ENCODE data around the gene FRMD4B. TPM values are rescaled to one million over a fixed set of nuclear protein-coding genes. Genes with fewer than 3 reads are reported as not detected.

The FRMD4B gene
- total RNA-seq, 2 donors from 2014 or later = 30.6 to 37.8 TPM

DNA sequence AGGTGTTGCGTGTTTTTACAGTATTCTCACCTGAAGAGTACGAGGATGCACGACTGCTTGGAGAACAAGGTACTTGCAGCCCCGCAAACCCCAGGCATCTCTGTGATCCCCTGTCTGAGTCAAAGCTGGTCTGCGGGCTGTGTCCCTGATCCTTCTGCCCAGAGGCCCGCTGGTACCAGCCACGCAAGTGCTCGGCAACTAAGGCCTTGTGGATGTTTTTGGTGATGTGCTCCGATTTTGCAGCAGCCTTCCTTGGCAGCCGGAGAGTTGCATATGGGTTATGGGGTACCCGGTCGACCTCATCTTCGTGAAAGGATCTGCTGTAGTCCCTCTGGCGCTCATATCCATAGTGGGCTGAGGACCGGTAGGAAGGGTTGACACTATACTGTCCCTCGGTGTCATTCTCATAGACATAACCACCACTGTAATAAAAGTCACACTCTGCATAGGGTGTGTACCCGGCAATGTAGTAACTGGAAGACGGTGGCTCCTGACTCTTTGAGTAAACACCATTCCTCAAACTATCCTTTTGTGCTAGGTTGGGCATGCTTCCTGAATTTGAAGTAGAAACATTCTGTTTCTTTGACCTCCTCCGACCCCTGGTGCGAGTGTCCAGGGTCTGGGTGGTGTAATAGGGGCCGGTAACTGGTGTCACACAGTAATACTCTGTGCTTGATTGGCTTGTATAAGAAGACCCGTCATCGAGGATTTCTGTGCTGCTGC is 204.9 kb downstream of the FRMD4B start:
- Histone ChIP-seq H3K9me3 (no peaks in the 10 kb centered on the region), H3K27me3 (no peaks in the 10 kb centered on the region), H3K4me3 (no peak overlapping the region), H3K27ac (no peak overlapping the region), H3K4me1 (peaks cover 0 to 23% of the 10 kb centered on the region in 2 donors), H3K36me3 (peaks cover 40% of the 10 kb centered on the region)
- TF ChIP-seq, protein P1, sequence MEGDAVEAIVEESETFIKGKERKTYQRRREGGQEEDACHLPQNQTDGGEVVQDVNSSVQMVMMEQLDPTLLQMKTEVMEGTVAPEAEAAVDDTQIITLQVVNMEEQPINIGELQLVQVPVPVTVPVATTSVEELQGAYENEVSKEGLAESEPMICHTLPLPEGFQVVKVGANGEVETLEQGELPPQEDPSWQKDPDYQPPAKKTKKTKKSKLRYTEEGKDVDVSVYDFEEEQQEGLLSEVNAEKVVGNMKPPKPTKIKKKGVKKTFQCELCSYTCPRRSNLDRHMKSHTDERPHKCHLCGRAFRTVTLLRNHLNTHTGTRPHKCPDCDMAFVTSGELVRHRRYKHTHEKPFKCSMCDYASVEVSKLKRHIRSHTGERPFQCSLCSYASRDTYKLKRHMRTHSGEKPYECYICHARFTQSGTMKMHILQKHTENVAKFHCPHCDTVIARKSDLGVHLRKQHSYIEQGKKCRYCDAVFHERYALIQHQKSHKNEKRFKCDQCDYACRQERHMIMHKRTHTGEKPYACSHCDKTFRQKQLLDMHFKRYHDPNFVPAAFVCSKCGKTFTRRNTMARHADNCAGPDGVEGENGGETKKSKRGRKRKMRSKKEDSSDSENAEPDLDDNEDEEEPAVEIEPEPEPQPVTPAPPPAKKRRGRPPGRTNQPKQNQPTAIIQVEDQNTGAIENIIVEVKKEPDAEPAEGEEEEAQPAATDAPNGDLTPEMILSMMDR (IDR thresholded peaks at IDR 0.05) = no peak
- no peak for DNase-seq (ENCODE audit: low spot score)

DNA sequence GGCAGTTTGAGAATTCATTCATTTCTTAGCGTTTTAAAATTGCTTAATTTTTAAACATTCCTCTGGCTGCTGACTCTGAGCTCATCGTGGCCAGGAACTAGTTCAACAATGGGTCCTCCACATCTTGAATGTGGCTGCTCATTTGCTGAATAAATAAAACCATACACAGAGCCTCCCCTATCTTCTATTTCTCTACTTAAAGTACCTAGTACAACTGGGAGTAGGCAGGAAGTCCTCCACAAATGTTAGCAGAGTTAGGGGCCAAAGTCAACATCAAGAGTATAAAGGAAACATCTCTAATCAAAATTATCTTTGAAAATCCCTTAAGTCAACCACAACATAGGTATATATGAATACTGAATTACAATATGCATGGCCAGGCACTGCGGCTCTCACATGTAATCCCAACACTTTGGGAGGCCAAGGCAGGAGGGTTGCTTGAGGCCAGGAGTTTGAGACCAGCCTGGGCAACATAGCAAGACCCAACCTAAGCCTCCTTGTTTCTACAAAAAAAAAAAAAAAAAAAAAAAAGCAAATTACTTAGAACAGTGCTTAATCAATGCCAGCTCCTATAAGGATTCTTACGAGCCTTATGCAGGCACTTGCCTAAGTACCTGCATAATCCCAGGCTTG is 206.0 kb downstream of the FRMD4B start:
- Histone ChIP-seq H3K27me3 (no peaks in the 10 kb centered on the region), H3K36me3 (peaks cover 32% of the 10 kb centered on the region), H3K9me3 (no peaks in the 10 kb centered on the region), H3K4me1 (peaks cover 0 to 23% of the 10 kb centered on the region in 2 donors), H3K4me3 (no peak overlapping the region), H3K27ac (no peak overlapping the region)
- DNase-seq (ENCODE audit: low spot score) = no peak
- TF ChIP-seq, protein P1 (IDR thresholded peaks at IDR 0.05) = no peak

DNA sequence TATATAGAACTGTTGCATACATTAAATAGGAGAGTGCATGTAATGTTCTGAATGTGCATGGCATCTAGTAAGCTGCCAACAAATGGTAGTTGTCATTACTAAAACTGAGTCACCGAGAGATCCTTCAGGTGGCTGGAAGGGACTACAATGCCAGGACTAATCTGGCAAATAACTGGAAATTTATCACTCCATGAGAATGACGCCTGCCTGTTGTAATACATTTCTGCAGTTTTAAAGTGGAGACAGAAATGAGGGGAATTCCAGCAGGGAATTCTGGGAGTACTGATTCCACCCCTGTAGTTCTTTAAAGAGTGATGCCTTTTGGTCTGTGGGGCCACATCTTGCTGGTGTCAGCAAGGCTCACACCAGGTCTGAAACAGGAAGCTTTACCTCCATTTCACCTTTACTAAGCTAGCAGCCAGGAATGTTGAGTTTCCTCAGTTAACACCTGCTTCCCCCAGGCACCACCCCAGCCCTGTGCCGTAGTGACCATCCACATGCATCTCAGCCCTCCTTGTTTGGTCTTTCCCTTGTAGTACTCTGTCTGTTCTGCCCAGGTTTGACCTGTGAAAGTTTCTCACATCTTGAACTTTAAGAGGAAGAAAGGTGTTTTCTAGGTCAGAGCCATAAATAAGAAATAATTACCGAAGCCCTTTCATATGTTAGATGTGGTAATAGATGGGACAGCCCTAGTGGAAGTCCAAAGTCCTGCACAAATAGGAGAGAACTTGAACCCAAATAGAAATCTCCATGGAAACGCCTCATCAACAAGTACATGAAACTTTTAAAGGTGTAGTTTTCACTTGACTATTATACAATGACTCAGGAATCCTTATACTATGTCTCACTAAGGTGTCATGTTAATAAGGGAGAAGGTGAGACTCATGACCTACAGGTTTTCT is 206.8 kb downstream of the FRMD4B start:
- no peaks in the 10 kb centered on the region for H3K27me3 ChIP-seq
- H3K4me3 ChIP-seq = no peak overlapping the region
- no peaks in the 10 kb centered on the region for H3K9me3 ChIP-seq
- no peak for DNase-seq (ENCODE audit: low spot score)
- peaks cover 26% of the 10 kb centered on the region for H3K36me3 ChIP-seq
- H3K4me1 ChIP-seq = peaks cover 0 to 23% of the 10 kb centered on the region in 2 donors
- TF ChIP-seq, protein P1 (IDR thresholded peaks at IDR 0.05) = no peak
- H3K27ac ChIP-seq = no peak overlapping the region

DNA sequence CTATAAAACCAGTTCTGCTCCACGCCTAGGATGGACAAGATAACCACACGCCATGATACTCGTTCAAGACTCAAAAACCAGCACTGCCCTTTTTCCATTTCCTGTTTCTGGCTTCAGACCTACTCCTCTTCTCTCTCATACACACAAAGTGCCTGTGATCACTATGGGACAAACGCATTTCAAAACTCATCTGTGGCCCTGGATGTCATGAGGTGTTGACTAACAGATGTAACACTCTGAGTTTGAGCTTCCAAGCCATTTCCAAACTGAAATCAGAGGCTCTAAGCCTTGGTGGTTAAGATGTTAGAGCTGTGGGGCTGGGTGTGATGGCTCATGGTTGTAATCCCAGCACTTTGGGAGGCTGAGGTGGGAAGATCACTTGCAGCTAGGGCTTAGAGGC is 207.8 kb downstream of the FRMD4B start:
- Histone ChIP-seq H3K4me3 (no peak overlapping the region), H3K9me3 (no peaks in the 10 kb centered on the region), H3K27ac (no peak overlapping the region), H3K4me1 (peaks cover 0 to 23% of the 10 kb centered on the region in 2 donors), H3K36me3 (peaks cover 22% of the 10 kb centered on the region), H3K27me3 (no peaks in the 10 kb centered on the region)
- TF ChIP-seq, protein P1 (IDR thresholded peaks at IDR 0.05) = no peak
- DNase-seq (ENCODE audit: low spot score) = no peak

DNA sequence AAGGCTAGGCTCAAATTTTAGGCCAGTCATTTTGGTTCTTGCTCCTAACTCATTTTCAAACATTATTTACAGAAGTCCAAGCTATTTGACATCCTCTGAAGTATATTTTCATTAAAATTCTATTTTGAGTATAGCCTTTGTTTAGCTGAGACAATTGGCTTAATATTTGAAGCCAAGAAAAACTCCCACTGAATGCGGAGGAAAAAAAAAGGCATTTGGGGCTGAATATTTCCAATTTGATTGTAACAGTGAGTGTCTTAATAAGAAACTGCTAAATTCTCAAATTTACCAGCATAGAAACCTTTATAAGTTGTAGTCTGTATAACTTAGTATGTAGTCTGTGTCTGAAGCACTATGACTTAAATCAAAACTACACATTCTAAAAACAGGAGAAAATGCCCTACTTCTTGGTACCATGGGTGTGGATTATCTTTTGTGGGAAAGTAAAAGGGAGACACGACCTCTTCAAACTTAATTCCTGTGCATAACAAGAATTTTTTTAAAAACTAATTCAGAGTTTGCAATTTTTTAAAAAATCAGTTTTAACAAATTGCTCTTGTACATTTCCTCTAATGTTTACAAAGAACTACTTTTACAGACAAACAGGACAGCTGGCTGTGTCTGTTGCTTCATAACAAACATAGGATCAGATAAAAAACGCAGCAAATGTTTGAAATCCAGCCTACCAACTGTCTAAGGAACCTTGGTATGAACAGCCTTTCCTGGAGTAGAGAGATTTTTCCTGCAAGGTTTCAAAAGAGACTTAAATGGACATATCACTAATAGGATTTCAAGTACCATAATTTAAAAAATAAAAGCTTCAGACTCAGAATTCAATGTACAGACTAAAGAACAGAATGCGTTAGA is 210.8 kb downstream of the FRMD4B start:
- no peak for DNase-seq (ENCODE audit: low spot score)
- Histone ChIP-seq H3K27ac (no peak overlapping the region), H3K9me3 (no peaks in the 10 kb centered on the region), H3K4me1 (peaks cover 0 to 12% of the 10 kb centered on the region in 2 donors), H3K27me3 (no peaks in the 10 kb centered on the region), H3K36me3 (peaks cover 13% of the 10 kb centered on the region), H3K4me3 (no peak overlapping the region)
- TF ChIP-seq, protein P1 (IDR thresholded peaks at IDR 0.05) = no peak
